Panc1 (cell line): ENCODE data around the gene CTBP1. TPM values are rescaled to one million over a fixed set of nuclear protein-coding genes. Genes with fewer than 3 reads are reported as not detected.

Experiments used
- ATAC-seq: fragments of 200-7000 bp; cut with Tn5 transposase; 2 replicates; pipeline ENCODE4 v1.9.1; 2020; ENCODE audit warnings: mild to moderate bottlenecking, moderate library complexity
- BruUV-seq: library from RNA; stranded (reverse); fragments of 400-500 nt; replicated peaks from 2 replicates; lab custom pipeline; 2021; lab: Mats Ljungman, UMichigan
- CTCF ChIA-PET: fragments of 300-600 bp; sonication (Branson Sonifier 250); formaldehyde crosslinking; loops from one replicate; lab custom pipeline; 2022; ENCODE audit warnings: antibody characterized with exemption; lab: Charles Lee
- POLR2A ChIA-PET: fragments of 300-600 bp; sonication (Branson Sonifier 250); formaldehyde crosslinking; loops from one replicate; lab custom pipeline; 2022; ENCODE audit warnings: antibody characterized with exemption; lab: Charles Lee
- DNase-seq: peaks from one replicate; pipeline ENCODE4 v3.0.0-alpha.2; 2010; ENCODE audit warnings: low read depth, low spot score
- H3K27ac ChIP-seq: 2 replicates; pipeline ENCODE4 v1.5.1; 2011; ENCODE audit warnings: mild to moderate bottlenecking, low read length, inconsistent platforms
- H3K27me3 ChIP-seq: fragments of 200-500 bp; sonication (Bioruptor generic); 2 replicates; pipeline ENCODE4 v1.6.0; 2014; ENCODE audit warnings: low read length, inconsistent platforms; ENCODE audit not compliant: control insufficient read depth, insufficient read depth
- H3K36me3 ChIP-seq: fragments of 200-500 bp; sonication (Bioruptor generic); 2 replicates; pipeline ENCODE4 v1.5.1; 2014; ENCODE audit warnings: inconsistent platforms, mild to moderate bottlenecking, low read length, moderate library complexity; ENCODE audit not compliant: control insufficient read depth, insufficient read depth
- H3K4me1 ChIP-seq: 2 replicates; pipeline ENCODE4 v1.5.1; 2011; ENCODE audit warnings: inconsistent platforms, mild to moderate bottlenecking, low read length, moderate library complexity; ENCODE audit not compliant: control insufficient read depth, insufficient read depth
- H3K4me3 ChIP-seq, 2 experiments: 2 replicates each; pipeline ENCODE4 v1.5.1; 2011 to 2012; ENCODE audit warnings: low read depth in 2 of 2, low read length in 2 of 2, mild to moderate bottlenecking in 2 of 2, inconsistent platforms in 1 of 2, moderate library complexity in 1 of 2
- H3K9me3 ChIP-seq: fragments of 200-500 bp; sonication (Bioruptor generic); 2 replicates; pipeline ENCODE4 v1.5.1; 2014; ENCODE audit warnings: low read depth, mild to moderate bottlenecking, inconsistent platforms, low read length, moderate library complexity; ENCODE audit not compliant: control insufficient read depth, insufficient read depth
- CTCF ChIP-seq: fragments of 450-650 bp; IDR thresholded peaks from 2 replicates; pipeline ENCODE4 v1.5.1; 2017; ENCODE audit warnings: mild to moderate bottlenecking
- POLR2AphosphoS5 ChIP-seq: IDR thresholded peaks from 2 replicates; pipeline ENCODE4 v1.6.1; 2012; ENCODE audit warnings: mild to moderate bottlenecking, low read depth, low read length, moderate library complexity
- REST ChIP-seq, 2 experiments: IDR thresholded peaks; 2 replicates each; pipeline ENCODE4 v1.6.1; 2011 to 2012; ENCODE audit warnings: low read depth in 2 of 2, control low read depth in 1 of 2, low read length in 1 of 2, mild to moderate bottlenecking in 1 of 2, moderate library complexity in 1 of 2; ENCODE audit not compliant: insufficient read depth in 1 of 2
- SIN3A ChIP-seq: IDR thresholded peaks from 2 replicates; pipeline ENCODE4 v1.6.1; 2012; ENCODE audit warnings: low read depth, mild to moderate bottlenecking, low read length, moderate library complexity, borderline replicate concordance; ENCODE audit not compliant: insufficient read depth
- TCF7L2 ChIP-seq: IDR thresholded peaks from 2 replicates; pipeline ENCODE4 v1.6.1; 2011; ENCODE audit warnings: mild to moderate bottlenecking, low read depth, low read length, inconsistent platforms
- in situ Hi-C: cut with HindIII; loops from 2 replicates; pipeline ENCODE4 v1.10.0; 2016; ENCODE audit warnings: low sequenced_read_pairs, low pct_unique_long_range_greater_than_20kb
- intact Hi-C: fragments of 100-400 bp; cut with micrococcal nuclease; formaldehyde crosslinking; loops from one replicate; pipeline ENCODE4 v1.10.0; 2022; ENCODE audit not compliant: unreplicated experiment
- total RNA-seq: library from RNA; stranded (reverse); gene quantifications from one replicate; pipeline ENCODE4 v1.2.1, GENCODE V29; 2021; ENCODE audit not compliant: unreplicated experiment

CTBP1 gene
- total RNA-seq, 1 experiment from 2014 or later: 157 TPM

- in situ Hi-C loops (no loop called here), intact Hi-C loops (no loop called here)
- Histone ChIP-seq H3K27me3 (no peaks in the 10 kb centered on the region), H3K4me1 (no peaks in the 10 kb centered on the region), H3K4me3 (no peak overlapping the region), H3K36me3 (no peaks in the 10 kb centered on the region), H3K27ac (no peak overlapping the region), H3K9me3 (no peaks in the 10 kb centered on the region)
- no peak for DNase-seq
- ChIA-PET CTCF (no interaction called here), POLR2A (no interaction called here)
- TF ChIP-seq CTCF: no peak
- TF ChIP-seq SIN3A: no peak
- TF ChIP-seq REST (IDR thresholded peaks at IDR 0.05; ENCODE audit: insufficient read depth in 1 of 2, low read depth in 2 of 2, low read length in 1 of 2): no peak
- TF ChIP-seq TCF7L2: no peak
- TF ChIP-seq POLR2AphosphoS5: no peak
- no TSS peak for BruUV-seq
- ATAC-seq: no peak
Measured at GRCh38 chr4:1215141-1216075, 33.5 kb downstream of the CTBP1 start.

GRCh38 chr4:1214101-1215095, 34.5 kb downstream of the CTBP1 start:
- in situ Hi-C loops (no loop called here), intact Hi-C loops (no loop called here)
- ChIA-PET CTCF (no interaction called here), POLR2A (no interaction called here)
- BruUV-seq: no TSS peak
- no peaks in the 10 kb centered on the region for H3K27me3 ChIP-seq
- DNase-seq (no peak), ATAC-seq (no peak)
- no peaks in the 10 kb centered on the region for H3K36me3 ChIP-seq
- TF ChIP-seq POLR2AphosphoS5 (no peak), TCF7L2 (no peak), REST (IDR thresholded peaks at IDR 0.05; ENCODE audit: insufficient read depth in 1 of 2, low read depth in 2 of 2, low read length in 1 of 2) (no peak), CTCF (no peak), SIN3A (no peak)
- no peak overlapping the region for H3K27ac ChIP-seq
- H3K4me3 ChIP-seq: no peak overlapping the region
- peaks cover 6% of the 10 kb centered on the region for H3K4me1 ChIP-seq
- H3K9me3 ChIP-seq: no peaks in the 10 kb centered on the region
